GF-D8 (cell line): ENCODE measurements around the gene CTXND1.

Source experiments
- DNase-seq: peaks from one replicate; lab custom pipeline; 2025; lab: John Stamatoyannopoulos, UW

CTXND1 gene

GRCh38 chr15:80182611-80183261 is 69.3 kb downstream of the CTXND1 start:
- DNase-seq, result no peak

- no peak for DNase-seq
Measured at GRCh38 chr15:80180986-80181385, 71.0 kb downstream of the CTXND1 start.

- DNase-seq, result no peak
Measured at GRCh38 chr15:80180468-80180867, 71.5 kb downstream of the CTXND1 start.

- no peak for DNase-seq
Measured at GRCh38 chr15:80179935-80180334, 72.1 kb downstream of the CTXND1 start.

- DNase-seq, result no peak
Measured at GRCh38 chr15:80179025-80179759, 72.8 kb downstream of the CTXND1 start.

GRCh38 chr15:80177156-80177555 is 74.9 kb downstream of the CTXND1 start:
- no peak for DNase-seq

DNA sequence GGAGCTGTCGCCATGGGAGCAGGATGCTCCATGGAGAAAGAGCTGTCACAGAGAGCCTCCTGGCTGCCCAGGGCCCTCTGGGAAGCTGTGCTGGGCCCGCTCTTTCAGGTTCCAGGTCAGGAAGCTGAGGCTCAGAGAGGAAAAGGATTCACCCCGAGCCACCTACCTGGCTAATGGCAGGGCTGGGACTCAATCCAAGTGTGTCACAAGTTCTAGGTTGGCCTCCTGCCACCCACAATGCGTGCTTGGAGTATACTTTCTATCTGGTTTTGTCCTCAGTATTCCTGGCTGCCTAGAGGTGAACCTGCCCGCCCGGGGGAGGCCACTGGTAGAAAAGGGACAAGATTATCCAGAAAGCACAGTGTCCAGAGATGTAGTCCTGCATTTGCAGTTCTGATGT is 75.6 kb downstream of the CTXND1 start:
- no peak for DNase-seq

DNA sequence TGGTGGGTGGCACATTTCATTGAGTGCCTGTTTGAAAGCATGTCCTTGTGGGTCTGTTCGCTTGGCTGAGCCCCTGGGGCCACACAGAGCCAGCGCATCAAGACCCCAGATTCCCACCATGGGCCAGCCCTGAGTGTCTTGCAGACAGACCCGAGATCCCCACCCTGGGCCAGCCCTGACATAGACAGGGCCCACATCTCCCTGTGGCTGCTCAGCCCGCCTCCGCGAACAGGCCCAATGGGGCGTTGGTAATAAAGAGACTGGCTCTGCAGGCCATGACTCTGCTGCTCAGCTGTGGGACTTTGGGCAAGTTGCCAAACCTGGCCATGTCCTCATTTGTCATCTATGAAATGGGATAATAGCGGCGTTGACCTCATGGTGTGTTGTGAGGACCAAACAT is 76.6 kb downstream of the CTXND1 start:
- no peak for DNase-seq

GRCh38 chr15:80174017-80174746 is 77.8 kb downstream of the CTXND1 start:
- DNase-seq, result no peak

- peak; percentile 16 for DNase-seq
Measured at GRCh38 chr15:80173022-80173759, 78.8 kb downstream of the CTXND1 start.

- DNase-seq, result no peak
Measured at GRCh38 chr15:80172401-80172800, 79.6 kb downstream of the CTXND1 start.

GRCh38 chr15:80171787-80172186 is 80.2 kb downstream of the CTXND1 start:
- no peak for DNase-seq

DNA sequence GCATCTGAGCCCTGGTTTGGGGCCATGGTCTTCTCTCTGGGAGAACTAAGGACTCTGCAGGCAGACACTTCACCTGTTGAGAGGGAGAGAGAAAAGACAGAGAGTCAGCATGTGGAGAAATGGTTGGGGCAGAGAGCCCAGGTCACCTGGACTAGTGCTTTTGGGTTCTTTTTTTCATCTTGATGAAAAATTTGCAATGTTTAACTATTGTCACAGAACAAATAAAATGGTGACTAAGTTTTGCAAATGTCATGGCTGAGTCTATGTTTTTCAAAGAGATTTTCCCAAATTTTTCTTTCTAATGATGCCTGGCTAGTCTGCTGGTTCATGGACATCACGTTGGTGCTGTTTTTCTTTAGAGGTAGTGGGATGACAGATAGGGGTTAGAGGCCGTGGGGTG is 81.4 kb downstream of the CTXND1 start:
- DNase-seq, result no peak

DNA sequence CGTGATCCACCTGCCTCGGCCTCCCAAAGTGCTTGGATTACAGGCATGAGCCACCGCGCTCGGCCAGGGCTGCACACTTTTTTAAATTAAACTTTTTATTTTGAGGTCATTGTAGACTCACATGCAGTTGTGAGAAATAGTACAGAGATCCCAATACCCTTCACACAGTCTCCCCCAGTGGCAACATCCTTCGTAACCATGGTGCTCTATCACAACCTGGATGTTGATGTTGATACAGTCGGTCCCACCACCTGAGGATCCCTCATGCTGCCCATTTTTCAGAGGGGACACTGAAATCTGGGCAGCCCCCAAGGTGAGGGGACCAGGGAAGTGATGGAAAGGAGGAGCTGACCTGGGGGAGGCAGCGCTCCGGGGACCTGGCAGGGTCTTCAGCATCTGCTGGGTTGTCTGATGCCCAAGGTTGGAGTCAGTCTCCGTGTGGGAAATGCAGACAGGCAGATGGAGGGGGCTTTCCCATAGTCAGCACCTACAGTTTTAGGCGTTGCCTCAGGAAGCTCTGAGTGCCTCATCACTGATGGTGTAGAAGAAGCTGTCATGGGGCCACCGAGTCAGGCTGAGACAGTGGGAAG is 82.2 kb downstream of the CTXND1 start:
- DNase-seq, result no peak

GRCh38 chr15:80168421-80168820 is 83.6 kb downstream of the CTXND1 start:
- no peak for DNase-seq

DNA sequence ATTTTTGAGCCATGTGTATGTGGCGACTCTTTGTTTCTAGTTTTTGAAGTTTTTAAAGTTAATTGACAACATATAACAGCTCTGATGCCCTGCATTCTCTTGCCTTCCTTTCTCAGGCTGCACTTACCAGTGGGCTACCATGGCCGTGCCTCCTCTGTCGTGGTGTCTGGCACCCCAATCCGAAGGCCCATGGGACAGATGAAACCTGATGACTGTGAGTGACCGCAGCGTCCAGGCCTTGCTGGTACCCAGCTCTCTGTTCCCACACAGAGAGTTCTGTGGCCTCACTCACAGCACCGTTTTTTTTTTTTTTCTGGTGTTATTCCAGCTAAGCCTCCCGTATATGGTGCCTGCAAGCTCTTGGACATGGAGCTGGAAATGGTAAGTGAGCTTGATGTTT is 84.1 kb downstream of the CTXND1 start:
- no peak for DNase-seq

- no peak for DNase-seq
Measured at GRCh38 chr15:80163897-80164296, 88.1 kb downstream of the CTXND1 start.

DNA sequence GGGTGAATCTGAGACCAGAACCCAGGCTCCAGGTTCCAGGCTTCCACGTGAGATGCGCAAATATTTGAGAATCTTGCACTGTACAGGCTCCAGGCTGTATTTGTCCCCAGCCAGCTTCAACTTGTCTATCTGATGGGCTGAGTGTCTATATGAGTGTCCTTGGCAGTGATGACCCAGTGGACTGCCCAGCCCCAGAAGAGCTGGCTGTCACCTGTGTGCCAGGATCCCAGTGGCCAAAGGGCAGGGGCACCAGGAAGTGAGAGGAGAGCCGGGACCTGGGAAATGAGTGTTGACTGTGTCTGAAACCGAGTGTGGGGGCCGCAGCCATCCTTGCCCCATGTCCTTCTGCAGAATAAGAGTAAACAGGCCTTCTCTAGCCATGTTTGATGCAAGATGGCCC is 88.8 kb downstream of the CTXND1 start:
- no peak for DNase-seq

DNA sequence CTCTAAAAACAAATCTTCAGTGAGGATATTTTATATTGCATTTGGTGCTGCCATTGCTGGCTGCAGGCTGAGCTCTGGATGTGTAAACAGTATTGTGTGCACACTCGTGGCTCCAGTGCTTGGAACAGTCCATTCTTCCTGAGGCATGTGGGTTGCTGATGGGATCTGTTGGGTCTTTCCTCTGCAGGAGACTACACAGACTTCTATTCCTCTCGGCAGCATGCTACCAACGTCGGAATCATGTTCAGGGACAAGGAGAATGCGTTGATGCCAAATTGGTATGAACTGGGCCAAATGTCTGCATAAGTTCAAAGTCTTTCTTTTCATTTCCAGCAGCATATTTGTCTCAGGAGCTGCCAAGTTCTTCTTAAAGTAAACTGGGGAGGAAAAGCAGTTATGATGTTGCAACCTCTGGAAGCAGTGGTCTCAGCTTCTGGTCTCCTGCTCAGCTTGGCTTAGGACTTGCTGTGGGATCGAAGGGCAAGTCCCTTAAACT is 89.9 kb downstream of the CTXND1 start:
- no peak for DNase-seq

- DNase-seq, result no peak
Measured at GRCh38 chr15:80161468-80162016, 90.5 kb downstream of the CTXND1 start.

DNA sequence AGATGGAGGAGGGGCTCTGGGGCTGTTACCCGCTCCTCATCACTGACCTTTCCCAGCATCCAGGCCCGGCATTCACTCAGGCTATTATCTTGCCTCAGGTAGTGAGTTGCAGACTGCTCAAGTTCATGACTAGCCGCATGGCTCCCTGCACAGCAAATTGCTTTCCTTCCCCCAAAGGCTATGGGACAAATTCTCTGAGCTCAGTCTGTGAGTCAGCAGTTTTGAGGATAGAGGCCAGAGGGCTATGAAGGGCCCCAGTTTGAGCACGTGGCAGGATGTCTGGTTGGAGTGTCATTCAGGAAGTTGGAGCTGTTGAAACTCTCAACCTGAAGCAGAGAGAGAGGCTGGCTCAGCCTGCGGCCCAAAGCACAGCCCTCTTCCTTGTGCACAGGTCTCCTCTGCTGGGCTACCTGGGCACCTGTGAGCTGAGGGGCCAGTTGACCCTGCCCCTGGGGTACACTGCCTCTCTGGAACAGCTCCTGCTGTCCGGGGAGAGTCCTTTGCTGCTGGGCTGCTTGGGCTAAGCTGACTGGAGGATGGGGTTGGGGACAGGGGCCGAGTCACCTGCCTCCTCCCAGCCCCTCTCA is 91.3 kb downstream of the CTXND1 start:
- peak; percentile 94 for DNase-seq
